Measurements from ENCODE around the gene TFRC. TPM values are rescaled to one million over a fixed set of nuclear protein-coding genes. Genes with fewer than 3 reads are reported as not detected.

The TFRC gene
- total RNA-seq, 1 experiment from 2014 or later: 261 TPM

GRCh38 chr3:196039359-196039758 lies 42.5 kb downstream of the TFRC start:
- H3K9me2 ChIP-seq (ENCODE audit: insufficient read depth): no peaks in the 10 kb centered on the region
- CTCF ChIA-PET: no interaction called here
- H2AFZ ChIP-seq (ENCODE audit: low read depth, low read length, poor library complexity, severe bottlenecking): no peak overlapping the region
- no peaks in the 10 kb centered on the region for H3K9me3 ChIP-seq (ENCODE audit: control insufficient read depth in 1 of 2, insufficient read depth in 1 of 2, low read depth in 1 of 2, low read length in 2 of 2)
- DNase-seq (ENCODE audit: low read depth, low spot score): no peak
- no peak for ATAC-seq
- POLR2A ChIA-PET: no interaction called here
- no peaks in the 10 kb centered on the region for H3K4me1 ChIP-seq (ENCODE audit: control insufficient read depth in 1 of 2, insufficient read depth in 2 of 2, low read length in 2 of 2)
- RAD21 ChIA-PET (ENCODE audit: low non-redundant PET in 1 of 2, low total read pairs in 2 of 2, uncharacterized antibody in 2 of 2, unreplicated experiment in 2 of 2): no interaction called here
- no peak overlapping the region for H3K4me2 ChIP-seq (ENCODE audit: low read length)
- no TSS peak for BruUV-seq (replicated peaks)
- no peaks in the 10 kb centered on the region; the same call in 1 of the 2 replicates for H4K20me1 ChIP-seq (ENCODE audit: insufficient read depth)
- no peak overlapping the region for H3K9ac ChIP-seq (ENCODE audit: low read length)
- H3K27ac ChIP-seq (ENCODE audit: low read depth, low read length): no peak overlapping the region
- H3K79me2 ChIP-seq (ENCODE audit: insufficient read depth, low read length): no peaks in the 10 kb centered on the region
- intact Hi-C loops (cut with micrococcal nuclease): no loop called here
- H3K27me3 ChIP-seq (ENCODE audit: insufficient read depth, low read length): no peaks in the 10 kb centered on the region
- no peaks in the 10 kb centered on the region for H3K36me3 ChIP-seq (ENCODE audit: control insufficient read depth in 1 of 2, insufficient read depth in 2 of 2, low read length in 2 of 2)
- TF ChIP-seq CBX3 (IDR thresholded peaks at IDR 0.05; ENCODE audit: low read depth): no peak
- TF ChIP-seq EGR1 (IDR thresholded peaks at IDR 0.05; ENCODE audit: low read depth): no peak
- no peak for TF ChIP-seq CTCF (IDR thresholded peaks at IDR 0.05 in 2 of 3, conservative IDR thresholded peaks at IDR 0.05 in 1 of 3; ENCODE audit: borderline replicate concordance in 1 of 3, insufficient read depth in 1 of 3, low read depth in 2 of 3, low read length in 2 of 3)
- no peak for TF ChIP-seq REST (IDR thresholded peaks at IDR 0.05; ENCODE audit: low read depth)
- no peak for TF ChIP-seq ATF3 (IDR thresholded peaks at IDR 0.05)
- no peak for TF ChIP-seq ZBTB33 (IDR thresholded peaks at IDR 0.05; ENCODE audit: extremely low read depth, insufficient replicate concordance, low read length)
- TF ChIP-seq POLR2AphosphoS5 (IDR thresholded peaks at IDR 0.05; ENCODE audit: low read depth, low read length): no peak
- no peak for TF ChIP-seq YY1 (IDR thresholded peaks at IDR 0.05; ENCODE audit: extremely low read depth, insufficient replicate concordance, low read depth, low read length)
- TF ChIP-seq SIN3A (IDR thresholded peaks at IDR 0.05; ENCODE audit: low read depth): no peak
- no peak overlapping the region for H3K4me3 ChIP-seq (replicated peaks in 1 of 2; ENCODE audit: low read depth in 1 of 2, low read length in 2 of 2)
